PC-3 (cell line): ENCODE data around the gene DYNLT4. TPM values are rescaled to one million over a fixed set of nuclear protein-coding genes. Genes with fewer than 3 reads are reported as not detected.

ENCODE experiments used
- ATAC-seq: fragments of 200-7000 bp; cut with Tn5 transposase; 2 replicates; pipeline ENCODE4 v1.9.1; 2020; ENCODE audit warnings: mild to moderate bottlenecking, moderate library complexity
- BruUV-seq: library from RNA; stranded (reverse); fragments of 400-500 nt; replicated peaks from 2 replicates; lab custom pipeline; 2021; lab: Mats Ljungman, UMichigan
- CTCF ChIA-PET: fragments of 300-600 bp; sonication (Branson Sonifier 250); formaldehyde crosslinking; loops from one replicate; lab custom pipeline; 2022; ENCODE audit warnings: antibody characterized with exemption; lab: Charles Lee
- POLR2A ChIA-PET: fragments of 300-600 bp; sonication (Branson Sonifier 250); formaldehyde crosslinking; loops from one replicate; lab custom pipeline; 2022; ENCODE audit warnings: antibody characterized with exemption; ENCODE audit not compliant: unreplicated experiment; lab: Charles Lee
- DNase-seq: peaks from one replicate; pipeline ENCODE4 v3.0.0-alpha.2; 2015
- H2AFZ ChIP-seq: fragments of 300-600 bp; sonication (generic); 2 replicates; pipeline ENCODE4 v1.6.0; 2016; ENCODE audit warnings: antibody characterized with exemption, low read length
- H3F3A ChIP-seq: fragments of 300-600 bp; sonication (generic); one replicate; pipeline ENCODE4 v1.6.0; 2017; ENCODE audit warnings: antibody characterized with exemption, low read length, control low read depth, mild to moderate bottlenecking; ENCODE audit not compliant: unreplicated experiment
- H3K27ac ChIP-seq: fragments of 300-600 bp; sonication (generic); 2 replicates; pipeline ENCODE4 v1.5.1; 2016; ENCODE audit warnings: mild to moderate bottlenecking, low read length
- H3K27me3 ChIP-seq: fragments of 300-600 bp; sonication (generic); 2 replicates; pipeline ENCODE4 v1.6.1; 2016; ENCODE audit warnings: low read length, mixed read lengths
- H3K36me3 ChIP-seq: fragments of 300-600 bp; sonication (generic); 2 replicates; pipeline ENCODE4 v1.6.1; 2016; ENCODE audit warnings: low read depth, mixed run types, low read length, mixed read lengths
- H3K4me1 ChIP-seq: fragments of 300-600 bp; sonication (generic); 2 replicates; pipeline ENCODE4 v1.5.1; 2016; ENCODE audit warnings: low read length; ENCODE audit not compliant: insufficient read depth
- H3K4me2 ChIP-seq: fragments of 300-600 bp; sonication (generic); 2 replicates; pipeline ENCODE4 v1.6.0; 2016; ENCODE audit warnings: low read length
- H3K4me3 ChIP-seq: fragments of 300-600 bp; sonication (generic); 2 replicates; pipeline ENCODE4 v1.5.1; 2016; ENCODE audit warnings: mild to moderate bottlenecking, low read length, mixed read lengths
- H3K79me2 ChIP-seq: fragments of 300-600 bp; sonication (generic); 2 replicates; pipeline ENCODE4 v1.6.1; 2017; ENCODE audit warnings: low read length, mixed read lengths
- H3K9ac ChIP-seq: fragments of 300-600 bp; sonication (generic); 2 replicates; pipeline ENCODE4 v1.6.0; 2016; ENCODE audit warnings: mild to moderate bottlenecking, low read length
- H3K9me2 ChIP-seq: fragments of 300-600 bp; sonication (generic); replicated peaks from 2 replicates; pipeline ENCODE4 v1.6.1; 2016; ENCODE audit warnings: mixed run types, low read length, mixed read lengths
- H3K9me3 ChIP-seq: fragments of 300-600 bp; sonication (generic); 2 replicates; pipeline ENCODE4 v1.6.1; 2016; ENCODE audit warnings: low read length, mixed read lengths
- H4K20me1 ChIP-seq: fragments of 300-600 bp; sonication (generic); 2 replicates; pipeline ENCODE4 v1.6.1; 2016; ENCODE audit warnings: low read length, mixed read lengths
- EZH2 ChIP-seq: fragments of 300-600 bp; sonication (generic); IDR thresholded peaks from one replicate; pipeline ENCODE4 v1.6.1; 2017; ENCODE audit warnings: antibody characterized with exemption, mild to moderate bottlenecking, low read length; ENCODE audit not compliant: unreplicated experiment
- EZH2phosphoT487 ChIP-seq: fragments of 300-600 bp; sonication (generic); IDR thresholded peaks from 2 replicates; pipeline ENCODE4 v1.6.1; 2018; ENCODE audit warnings: mild to moderate bottlenecking, antibody characterized with exemption, low read length, borderline replicate concordance
- intact Hi-C: fragments of 100-400 bp; cut with micrococcal nuclease; formaldehyde crosslinking; loops from 2 replicates; pipeline ENCODE4 v1.9.0; 2023
- total RNA-seq: library from RNA; depleted of rRNA; stranded (reverse); fragments of >200 nt; gene quantifications from 2 replicates; pipeline ENCODE4 v1.2.3, GENCODE V29; 2014
- TF ChIP-seq, protein P1 (sequence below): fragments of 300-600 bp; sonication (generic); conservative IDR thresholded peaks from 2 replicates; pipeline ENCODE4 v1.5.1; 2017; ENCODE audit warnings: antibody characterized with exemption, low read depth, mild to moderate bottlenecking, low read length

The DYNLT4 gene
- total RNA-seq, 1 experiment from 2014 or later: 3.4 TPM

- H3K4me3 ChIP-seq: no peak overlapping the region
- POLR2A ChIA-PET: no interaction called here
- no peak overlapping the region for H3K27ac ChIP-seq
- H4K20me1 ChIP-seq: peaks cover 40% of the 10 kb centered on the region
- DNase-seq: no peak
- BruUV-seq: no TSS peak
- no peak overlapping the region for H3K4me2 ChIP-seq
- no peaks in the 10 kb centered on the region for H3K9me2 ChIP-seq
- H3K9me3 ChIP-seq: no peaks in the 10 kb centered on the region
- peaks cover 55% of the 10 kb centered on the region for H3K36me3 ChIP-seq
- H3K9ac ChIP-seq: no peak overlapping the region
- CTCF ChIA-PET: no interaction called here
- peaks cover 46% of the 10 kb centered on the region for H3K79me2 ChIP-seq
- intact Hi-C loops: no loop called here
- no peak overlapping the region for H2AFZ ChIP-seq
- H3F3A ChIP-seq: peaks cover 11% of the 10 kb centered on the region
- ATAC-seq: no peak
- H3K27me3 ChIP-seq: no peaks in the 10 kb centered on the region
- no peak for TF ChIP-seq EZH2phosphoT487
- TF ChIP-seq, protein P1, sequence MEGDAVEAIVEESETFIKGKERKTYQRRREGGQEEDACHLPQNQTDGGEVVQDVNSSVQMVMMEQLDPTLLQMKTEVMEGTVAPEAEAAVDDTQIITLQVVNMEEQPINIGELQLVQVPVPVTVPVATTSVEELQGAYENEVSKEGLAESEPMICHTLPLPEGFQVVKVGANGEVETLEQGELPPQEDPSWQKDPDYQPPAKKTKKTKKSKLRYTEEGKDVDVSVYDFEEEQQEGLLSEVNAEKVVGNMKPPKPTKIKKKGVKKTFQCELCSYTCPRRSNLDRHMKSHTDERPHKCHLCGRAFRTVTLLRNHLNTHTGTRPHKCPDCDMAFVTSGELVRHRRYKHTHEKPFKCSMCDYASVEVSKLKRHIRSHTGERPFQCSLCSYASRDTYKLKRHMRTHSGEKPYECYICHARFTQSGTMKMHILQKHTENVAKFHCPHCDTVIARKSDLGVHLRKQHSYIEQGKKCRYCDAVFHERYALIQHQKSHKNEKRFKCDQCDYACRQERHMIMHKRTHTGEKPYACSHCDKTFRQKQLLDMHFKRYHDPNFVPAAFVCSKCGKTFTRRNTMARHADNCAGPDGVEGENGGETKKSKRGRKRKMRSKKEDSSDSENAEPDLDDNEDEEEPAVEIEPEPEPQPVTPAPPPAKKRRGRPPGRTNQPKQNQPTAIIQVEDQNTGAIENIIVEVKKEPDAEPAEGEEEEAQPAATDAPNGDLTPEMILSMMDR: no peak
- TF ChIP-seq EZH2: no peak
- peaks cover 15% of the 10 kb centered on the region for H3K4me1 ChIP-seq
These were observed 28.2 kb downstream of the DYNLT4 start for GRCh38 chr1:44778705-44779576.

- ChIA-PET CTCF (no interaction called here), POLR2A (interaction anchor here (0.5 kb wide), 2 partner anchors 22 to 52 kb away, joined by 3 to 4 read pairs; partner anchors contain the start of gene PLK3)
- Histone ChIP-seq H3K36me3 (peaks cover 55% of the 10 kb centered on the region), H3K27ac (no peak overlapping the region), H4K20me1 (peaks cover 40% of the 10 kb centered on the region), H3F3A (peaks cover 11% of the 10 kb centered on the region), H3K79me2 (peaks cover 46% of the 10 kb centered on the region), H3K27me3 (no peaks in the 10 kb centered on the region), H3K4me2 (peak overlapping the region; percentile 91), H3K9me2 (no peaks in the 10 kb centered on the region), H3K9ac (no peak overlapping the region), H2AFZ (no peak overlapping the region), H3K9me3 (no peaks in the 10 kb centered on the region), H3K4me1 (peaks cover 15% of the 10 kb centered on the region), H3K4me3 (peak overlapping the region; percentile 89)
- intact Hi-C loops: no loop called here
- ATAC-seq (no peak), DNase-seq (peak; percentile 1)
- no TSS peak for BruUV-seq
- TF ChIP-seq, protein P1: no peak
- TF ChIP-seq EZH2: no peak
- TF ChIP-seq EZH2phosphoT487: no peak
These were observed 29.0 kb downstream of the DYNLT4 start for GRCh38 chr1:44777969-44778635.
